Measurements from ENCODE around the gene ZBTB45. TPM values are rescaled to one million over a fixed set of nuclear protein-coding genes. Genes with fewer than 3 reads are reported as not detected.
A peak's percentile ranks its signal among the peaks of the same experiment; 100 is the strongest.

Gene ZBTB45
- total RNA-seq, 1 donor from 2014 or later = 2.2 TPM

DNA sequence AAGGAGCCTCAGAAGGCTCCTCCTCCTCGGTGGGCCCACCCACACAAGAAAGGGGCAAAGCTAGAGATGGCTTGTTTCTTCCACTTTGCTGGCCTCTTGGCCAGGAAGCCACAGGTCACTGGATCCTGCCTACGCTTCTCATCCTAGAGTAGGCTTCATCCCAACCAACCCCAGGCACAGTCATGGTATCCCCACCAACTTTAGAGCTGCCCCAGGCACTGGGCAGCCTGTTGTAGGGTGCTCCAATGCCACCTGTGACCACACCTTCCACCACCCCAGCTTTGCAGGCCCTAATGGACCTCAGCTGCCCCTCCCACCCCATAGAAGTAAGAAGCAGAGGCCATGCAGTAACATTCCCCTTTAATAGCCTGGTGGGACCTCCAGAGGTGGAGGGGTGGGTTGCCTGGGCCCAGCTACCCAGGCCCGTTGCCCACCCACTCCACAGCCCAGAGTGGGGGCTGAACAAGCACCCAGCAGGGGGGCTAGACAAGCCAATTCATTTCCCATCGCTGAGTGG lies 35.8 kb upstream of the ZBTB45 start:
- H3K27ac Mint-ChIP-seq = peak overlapping the region; percentile 89
- Histone ChIP-seq H3K9me3 (ENCODE audit: low read depth) (no peaks in the 10 kb centered on the region), H3K4me2 (peak overlapping the region; percentile 90), H2AFZ (replicated peaks) (no peak overlapping the region), H3K4me3 (peak overlapping the region; percentile 67), H3K4me1 (peaks cover 23% of the 10 kb centered on the region), H3K27ac (peak overlapping the region; percentile 78), H3F3A (ENCODE audit: low read depth) (peaks cover 90% of the 10 kb centered on the region), H4K20me1 (ENCODE audit: low read depth) (peaks cover 26% of the 10 kb centered on the region), H3K36me3 (no peaks in the 10 kb centered on the region), H3K27me3 (no peaks in the 10 kb centered on the region), H3K79me2 (ENCODE audit: low read depth) (peaks cover 46% of the 10 kb centered on the region), H3K9ac (peak overlapping the region; percentile 25)
- H3K4me3 Mint-ChIP-seq = peak overlapping the region; percentile 92
- H3K36me3 Mint-ChIP-seq = peaks cover 24% of the 10 kb centered on the region
- TF ChIP-seq EZH2phosphoT487 (IDR thresholded peaks at IDR 0.05) = no peak
- no peak for TF ChIP-seq EZH2 (IDR thresholded peaks at IDR 0.05)
- TF ChIP-seq, protein P1, sequence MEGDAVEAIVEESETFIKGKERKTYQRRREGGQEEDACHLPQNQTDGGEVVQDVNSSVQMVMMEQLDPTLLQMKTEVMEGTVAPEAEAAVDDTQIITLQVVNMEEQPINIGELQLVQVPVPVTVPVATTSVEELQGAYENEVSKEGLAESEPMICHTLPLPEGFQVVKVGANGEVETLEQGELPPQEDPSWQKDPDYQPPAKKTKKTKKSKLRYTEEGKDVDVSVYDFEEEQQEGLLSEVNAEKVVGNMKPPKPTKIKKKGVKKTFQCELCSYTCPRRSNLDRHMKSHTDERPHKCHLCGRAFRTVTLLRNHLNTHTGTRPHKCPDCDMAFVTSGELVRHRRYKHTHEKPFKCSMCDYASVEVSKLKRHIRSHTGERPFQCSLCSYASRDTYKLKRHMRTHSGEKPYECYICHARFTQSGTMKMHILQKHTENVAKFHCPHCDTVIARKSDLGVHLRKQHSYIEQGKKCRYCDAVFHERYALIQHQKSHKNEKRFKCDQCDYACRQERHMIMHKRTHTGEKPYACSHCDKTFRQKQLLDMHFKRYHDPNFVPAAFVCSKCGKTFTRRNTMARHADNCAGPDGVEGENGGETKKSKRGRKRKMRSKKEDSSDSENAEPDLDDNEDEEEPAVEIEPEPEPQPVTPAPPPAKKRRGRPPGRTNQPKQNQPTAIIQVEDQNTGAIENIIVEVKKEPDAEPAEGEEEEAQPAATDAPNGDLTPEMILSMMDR (IDR thresholded peaks at IDR 0.05) = no peak
- no peak for DNase-seq (ENCODE audit: low spot score)
- H3K9me3 Mint-ChIP-seq = no peaks in the 10 kb centered on the region
- H3K27me3 Mint-ChIP-seq (ENCODE audit: insufficient read depth, low read depth) = peaks cover 19% of the 10 kb centered on the region
- peaks cover 50% of the 10 kb centered on the region for H3K4me1 Mint-ChIP-seq

- TF ChIP-seq EZH2 (IDR thresholded peaks at IDR 0.05) = no peak
- TF ChIP-seq, protein P1 (IDR thresholded peaks at IDR 0.05) = no peak
- TF ChIP-seq EZH2phosphoT487 (IDR thresholded peaks at IDR 0.05) = no peak
- H3F3A ChIP-seq (ENCODE audit: low read depth) = peaks cover 90% of the 10 kb centered on the region
- peaks cover 40% of the 10 kb centered on the region for H3K79me2 ChIP-seq (ENCODE audit: low read depth)
- peak within 1 kb of the TSS; percentile 57 for H3K9ac ChIP-seq
- Mint-ChIP-seq H3K4me1 (peaks cover 46% of the 10 kb centered on the region), H3K4me3 (peak within 1 kb of the TSS; percentile 92), H3K9me3 (no peaks in the 10 kb centered on the region), H3K36me3 (peaks cover 26% of the 10 kb centered on the region), H3K27me3 (ENCODE audit: insufficient read depth, low read depth) (peaks cover 21% of the 10 kb centered on the region), H3K27ac (peak within 1 kb of the TSS; percentile 89)
- H3K27me3 ChIP-seq = no peaks in the 10 kb centered on the region
- peaks cover 33% of the 10 kb centered on the region for H4K20me1 ChIP-seq (ENCODE audit: low read depth)
- no peaks in the 10 kb centered on the region for H3K9me3 ChIP-seq (ENCODE audit: low read depth)
- no peak within 1 kb of the TSS for H2AFZ ChIP-seq (replicated peaks)
- peaks cover 18% of the 10 kb centered on the region for H3K4me1 ChIP-seq
- peak within 1 kb of the TSS; percentile 90 for H3K4me2 ChIP-seq
- no peaks in the 10 kb centered on the region for H3K36me3 ChIP-seq
- DNase-seq (ENCODE audit: low spot score) = peak; percentile 99
- H3K27ac ChIP-seq = peak within 1 kb of the TSS; percentile 78
- H3K4me3 ChIP-seq = peak within 1 kb of the TSS; percentile 67
Measured at GRCh38 chr19:58554494-58555368, 35.1 kb upstream of the ZBTB45 start, which contains the start of gene CHMP2A. TSS of gene CHMP2A (minus strand) at chr19:58555105. CDS start at chr19:58554212, 893 bp downstream.

DNA sequence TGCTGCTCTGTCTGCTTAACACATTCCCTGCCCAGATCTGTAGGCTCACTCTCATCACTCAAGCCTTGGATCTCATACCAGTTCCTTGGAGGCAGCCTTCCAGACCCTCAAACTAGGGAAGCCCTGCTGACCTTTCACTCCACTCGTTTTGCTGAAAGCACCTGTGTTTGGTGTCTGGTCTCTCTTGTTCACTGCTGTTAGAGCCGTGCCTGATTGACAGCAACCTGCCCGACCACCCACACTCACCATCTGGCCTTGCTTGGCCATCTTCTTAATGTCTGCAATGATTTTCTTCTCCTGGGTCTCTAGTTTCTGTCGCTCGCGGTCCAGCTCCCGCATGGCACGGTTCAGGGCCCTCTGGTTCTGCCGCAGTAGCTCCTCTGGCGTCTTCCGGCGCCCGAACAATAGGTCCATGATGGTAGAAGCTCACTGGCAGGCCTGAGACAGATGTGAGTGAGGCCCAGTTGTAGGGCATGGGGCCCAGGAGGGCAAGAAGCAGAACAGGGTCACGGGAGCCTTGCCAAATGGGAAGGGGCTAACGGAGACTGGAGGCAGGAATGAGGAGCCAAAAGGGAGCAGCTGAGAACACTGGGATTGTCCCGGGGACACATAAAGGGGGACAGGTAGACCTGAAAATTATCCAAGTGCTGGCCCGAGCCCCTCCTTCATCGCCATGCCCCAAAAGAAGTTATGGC lies 34.3 kb upstream of the ZBTB45 start:
- H3K4me2 ChIP-seq = peak overlapping the region; percentile 90
- no peak for DNase-seq (ENCODE audit: low spot score)
- peak overlapping the region; percentile 57 for H3K9ac ChIP-seq
- H3F3A ChIP-seq (ENCODE audit: low read depth) = peaks cover 92% of the 10 kb centered on the region
- no peaks in the 10 kb centered on the region for H3K27me3 ChIP-seq
- H3K27ac ChIP-seq = peak overlapping the region; percentile 68
- H3K36me3 Mint-ChIP-seq = peaks cover 26% of the 10 kb centered on the region
- H3K79me2 ChIP-seq (ENCODE audit: low read depth) = peaks cover 45% of the 10 kb centered on the region
- peak overlapping the region; percentile 67 for H3K4me3 ChIP-seq
- H3K36me3 ChIP-seq = no peaks in the 10 kb centered on the region
- no peaks in the 10 kb centered on the region for H3K9me3 Mint-ChIP-seq
- H3K4me1 ChIP-seq = peaks cover 17% of the 10 kb centered on the region
- H3K4me1 Mint-ChIP-seq = peaks cover 41% of the 10 kb centered on the region
- H3K27ac Mint-ChIP-seq = peak overlapping the region; percentile 86
- H3K4me3 Mint-ChIP-seq = peak overlapping the region; percentile 92
- H4K20me1 ChIP-seq (ENCODE audit: low read depth) = peaks cover 41% of the 10 kb centered on the region
- TF ChIP-seq, protein P1 (IDR thresholded peaks at IDR 0.05) = no peak
- TF ChIP-seq EZH2 (IDR thresholded peaks at IDR 0.05) (no peak), EZH2phosphoT487 (IDR thresholded peaks at IDR 0.05) (no peak)
- H3K27me3 Mint-ChIP-seq (ENCODE audit: insufficient read depth, low read depth) = peaks cover 18% of the 10 kb centered on the region
- H3K9me3 ChIP-seq (ENCODE audit: low read depth) = no peaks in the 10 kb centered on the region
- H2AFZ ChIP-seq (replicated peaks) = no peak overlapping the region

All from neural progenitor cell (in vitro differentiated cells).